HAP-1 (cell line): ENCODE results near the gene KCNIP1.
A peak's percentile ranks its signal among the peaks of the same experiment; 100 is the strongest.
"Not testable (repeated sequence)": the region's sequence is repeated elsewhere in the genome, so short reads cannot be mapped to it uniquely, and the experiment has no call there.

Experiments used
- DNase-seq, 2 experiments: peaks; one replicate each; pipeline ENCODE4 v3.0.0-alpha.2; 2016 to 2020; ENCODE audit warnings: low spot score in 2 of 2
- H3K27me3 ChIP-seq: fragments of 250-450 bp; sonication (Bioruptor Pico); 2 replicates; pipeline ENCODE4 v1.5.1; 2020; ENCODE audit warnings: low read depth, mild to moderate bottlenecking, moderate library complexity
- H3K36me3 ChIP-seq: fragments of 250-450 bp; sonication (Bioruptor Pico); replicated peaks from 2 replicates; pipeline ENCODE4 v1.5.1; 2020; ENCODE audit warnings: mild to moderate bottlenecking
- H3K4me1 ChIP-seq: fragments of 250-450 bp; sonication (Bioruptor Pico); 2 replicates; pipeline ENCODE4 v1.5.1; 2020; ENCODE audit warnings: mild to moderate bottlenecking
- H3K4me3 ChIP-seq: fragments of 250-450 bp; sonication (Bioruptor Pico); 2 replicates; pipeline ENCODE4 v1.5.1; 2020; ENCODE audit warnings: mild to moderate bottlenecking, moderate library complexity
- H3K9me3 ChIP-seq: fragments of 250-450 bp; sonication (Bioruptor Pico); 2 replicates; pipeline ENCODE4 v1.5.1; 2020; ENCODE audit warnings: mild to moderate bottlenecking, moderate library complexity
- in situ Hi-C: fragments of 300-500 bp; cut with MboI; formaldehyde crosslinking; loops from 3 replicates; pipeline ENCODE4 v1.14.3; 2020; ENCODE audit warnings: low sequenced_read_pairs, inconsistent platforms, mixed read lengths

KCNIP1 gene

GRCh38 chr5:170540271-170540670 is 36.5 kb downstream of the KCNIP1 start:
- DNase-seq = no peak
- H3K4me3 ChIP-seq = no peak overlapping the region
- in situ Hi-C loops = no loop called here
- no peaks in the 10 kb centered on the region; the same call in 1 of the 2 replicates for H3K27me3 ChIP-seq
- no peaks in the 10 kb centered on the region; the same call in 1 of the 2 replicates for H3K4me1 ChIP-seq
- H3K36me3 ChIP-seq = no peaks in the 10 kb centered on the region
- H3K9me3 ChIP-seq = no peaks in the 10 kb centered on the region

- H3K27me3 ChIP-seq = no peaks in the 10 kb centered on the region; the same call in 1 of the 2 replicates
- no peak overlapping the region for H3K4me3 ChIP-seq
- no peaks in the 10 kb centered on the region for H3K36me3 ChIP-seq
- in situ Hi-C loops = no loop called here
- H3K9me3 ChIP-seq = no peaks in the 10 kb centered on the region
- H3K4me1 ChIP-seq = no peaks in the 10 kb centered on the region; the same call in 1 of the 2 replicates
- DNase-seq = no peak
Measured at GRCh38 chr5:170541146-170541769, 37.4 kb downstream of the KCNIP1 start.

- in situ Hi-C loops = no loop called here
- Histone ChIP-seq H3K4me1 (no peaks in the 10 kb centered on the region; the same call in 1 of the 2 replicates), H3K27me3 (no peaks in the 10 kb centered on the region; the same call in 1 of the 2 replicates), H3K4me3 (no peak overlapping the region), H3K9me3 (no peaks in the 10 kb centered on the region), H3K36me3 (no peaks in the 10 kb centered on the region)
- peak; percentile 18 to 26 for DNase-seq
Measured at GRCh38 chr5:170542691-170543293, 39.0 kb downstream of the KCNIP1 start.

GRCh38 chr5:170545313-170545712 is 41.5 kb downstream of the KCNIP1 start:
- Histone ChIP-seq H3K4me1 (no peaks in the 10 kb centered on the region; the same call in 1 of the 2 replicates), H3K9me3 (no peaks in the 10 kb centered on the region), H3K36me3 (no peaks in the 10 kb centered on the region), H3K4me3 (no peak overlapping the region), H3K27me3 (no peaks in the 10 kb centered on the region; the same call in 1 of the 2 replicates)
- DNase-seq = no peak
- in situ Hi-C loops = no loop called here

GRCh38 chr5:170545811-170546210 is 42.0 kb downstream of the KCNIP1 start:
- H3K4me1 ChIP-seq = no peaks in the 10 kb centered on the region; the same call in 1 of the 2 replicates
- no peaks in the 10 kb centered on the region; the same call in 1 of the 2 replicates for H3K27me3 ChIP-seq
- no peaks in the 10 kb centered on the region for H3K36me3 ChIP-seq
- in situ Hi-C loops = no loop called here
- H3K4me3 ChIP-seq = no peak overlapping the region
- H3K9me3 ChIP-seq = no peaks in the 10 kb centered on the region
- no peak for DNase-seq

GRCh38 chr5:170546282-170546681 is 42.5 kb downstream of the KCNIP1 start:
- no peaks in the 10 kb centered on the region for H3K36me3 ChIP-seq
- H3K9me3 ChIP-seq = no peaks in the 10 kb centered on the region
- in situ Hi-C loops = no loop called here
- no peak for DNase-seq
- no peaks in the 10 kb centered on the region; the same call in 1 of the 2 replicates for H3K4me1 ChIP-seq
- H3K27me3 ChIP-seq = no peaks in the 10 kb centered on the region; the same call in 1 of the 2 replicates
- no peak overlapping the region for H3K4me3 ChIP-seq

GRCh38 chr5:170550382-170550781 is 46.6 kb downstream of the KCNIP1 start:
- H3K27me3 ChIP-seq, DNase-seq, H3K9me3 ChIP-seq, H3K36me3 ChIP-seq, H3K4me1 ChIP-seq, H3K4me3 ChIP-seq, in situ Hi-C loops: not testable (repeated sequence)

GRCh38 chr5:170551076-170551475 is 47.3 kb downstream of the KCNIP1 start:
- H3K27me3 ChIP-seq = no peaks in the 10 kb centered on the region; the same call in 1 of the 2 replicates
- in situ Hi-C loops = no loop called here
- no peaks in the 10 kb centered on the region for H3K36me3 ChIP-seq

GRCh38 chr5:170551622-170552021 is 47.8 kb downstream of the KCNIP1 start:
- Histone ChIP-seq H3K9me3 (no peaks in the 10 kb centered on the region), H3K4me3 (no peak overlapping the region), H3K4me1 (no peaks in the 10 kb centered on the region), H3K27me3 (no peaks in the 10 kb centered on the region; the same call in 1 of the 2 replicates), H3K36me3 (no peaks in the 10 kb centered on the region)
- DNase-seq = no peak
- in situ Hi-C loops = no loop called here

More at GRCh38 chr5:170551076-170551475, 47.3 kb downstream of the KCNIP1 start:
- Histone ChIP-seq H3K9me3 (no peaks in the 10 kb centered on the region), H3K4me3 (no peak overlapping the region), H3K4me1 (no peaks in the 10 kb centered on the region)
- DNase-seq = no peak

GRCh38 chr5:170552621-170553115 is 48.8 kb downstream of the KCNIP1 start:
- Histone ChIP-seq H3K9me3 (no peaks in the 10 kb centered on the region), H3K27me3 (no peaks in the 10 kb centered on the region; the same call in 1 of the 2 replicates), H3K4me1 (no peaks in the 10 kb centered on the region), H3K4me3 (no peak overlapping the region), H3K36me3 (no peaks in the 10 kb centered on the region)
- DNase-seq = no peak
- in situ Hi-C loops = no loop called here

- Histone ChIP-seq H3K4me1 (no peaks in the 10 kb centered on the region), H3K4me3 (no peak overlapping the region)
Measured at GRCh38 chr5:170553218-170553617, 49.4 kb downstream of the KCNIP1 start.

GRCh38 chr5:170554521-170555267 is 50.9 kb downstream of the KCNIP1 start:
- Histone ChIP-seq H3K9me3 (no peaks in the 10 kb centered on the region), H3K27me3 (no peaks in the 10 kb centered on the region), H3K4me1 (no peaks in the 10 kb centered on the region), H3K36me3 (no peaks in the 10 kb centered on the region), H3K4me3 (no peak overlapping the region)
- no peak for DNase-seq
- in situ Hi-C loops = no loop called here

More at GRCh38 chr5:170553218-170553617, 49.4 kb downstream of the KCNIP1 start:
- no peaks in the 10 kb centered on the region for H3K9me3 ChIP-seq
- in situ Hi-C loops = no loop called here
- no peaks in the 10 kb centered on the region; the same call in 1 of the 2 replicates for H3K27me3 ChIP-seq
- no peak for DNase-seq
- no peaks in the 10 kb centered on the region for H3K36me3 ChIP-seq

- in situ Hi-C loops = no loop called here
- Histone ChIP-seq H3K4me3 (no peak overlapping the region), H3K36me3 (no peaks in the 10 kb centered on the region), H3K4me1 (no peaks in the 10 kb centered on the region), H3K9me3 (no peaks in the 10 kb centered on the region), H3K27me3 (no peaks in the 10 kb centered on the region)
- no peak for DNase-seq
Measured at GRCh38 chr5:170557314-170557713, 53.5 kb downstream of the KCNIP1 start.
